SK-N-SH (cell line): ENCODE measurements around the gene TMEM240. TPM values are rescaled to one million over a fixed set of nuclear protein-coding genes. Genes with fewer than 3 reads are reported as not detected.

Experiments
- CTCF ChIA-PET: fragments of 300-600, 350-600 bp; formaldehyde crosslinking; extraction: SDS; loops from one replicate; lab custom pipeline; 2021; lab: Yijun Ruan, JAX
- POLR2A ChIA-PET: fragments of 350-600 bp; sonication (Branson Sonifier 250); formaldehyde crosslinking; extraction: SDS; loops from one replicate; lab custom pipeline; 2020; ENCODE audit warnings: antibody characterized with exemption, inconsistent platforms; lab: Yijun Ruan, JAX
- DNase-seq: peaks from one replicate; pipeline ENCODE4 v3.0.0; 2012
- H2AFZ ChIP-seq: fragments of 200-600 bp; sonication (generic); 2 replicates; pipeline ENCODE4 v1.8.1; 2016; ENCODE audit warnings: antibody characterized with exemption, mild to moderate bottlenecking, low read depth
- H3F3A ChIP-seq: fragments of 200-600 bp; sonication (generic); replicated peaks from 2 replicates; pipeline ENCODE3; 2016; ENCODE audit warnings: antibody characterized with exemption, mild to moderate bottlenecking; ENCODE audit not compliant: insufficient read depth
- H3K27ac ChIP-seq, 2 experiments: fragments of 200-500 bp in 1 of 2; fragments of 200-600 bp in 1 of 2; sonication (Bioruptor generic) in 1 of 2; sonication (generic), shearing (Covaris generic) in 1 of 2; 2 replicates each; pipeline versions ENCODE4 v1.5.1 to v1.6.1; 2014 to 2016; ENCODE audit warnings: low read depth in 2 of 2, inconsistent platforms in 1 of 2, low read length in 1 of 2, mild to moderate bottlenecking in 1 of 2, mixed read lengths in 1 of 2
- H3K27me3 ChIP-seq: fragments of 200-600 bp; sonication (generic), shearing (Covaris generic); 2 replicates; pipeline ENCODE4 v1.6.1; 2016; ENCODE audit warnings: mixed run types; ENCODE audit not compliant: insufficient read depth
- H3K36me3 ChIP-seq, 2 experiments: fragments of 200-500 bp in 1 of 2; fragments of 200-600 bp in 1 of 2; sonication (Bioruptor generic) in 1 of 2; sonication (generic) in 1 of 2; replicated peaks in 1 of 2; 2 replicates each; pipeline versions ENCODE3 to v1.5.1; 2014 to 2016; ENCODE audit warnings: low read length in 1 of 2, mild to moderate bottlenecking in 1 of 2; ENCODE audit not compliant: insufficient read depth in 2 of 2, control insufficient read depth in 1 of 2
- H3K4me1 ChIP-seq, 2 experiments: fragments of 200-500 bp in 1 of 2; fragments of 200-600 bp in 1 of 2; sonication (Bioruptor generic) in 1 of 2; sonication (generic), shearing (Covaris generic) in 1 of 2; 2 replicates each; pipeline versions ENCODE4 v1.5.1 to v1.6.1; 2014 to 2016; ENCODE audit warnings: low read depth in 1 of 2, low read length in 1 of 2, mixed run types in 1 of 2; ENCODE audit not compliant: insufficient read depth in 2 of 2, control insufficient read depth in 1 of 2
- H3K4me2 ChIP-seq: fragments of 200-600 bp; sonication (generic), shearing (Covaris generic); 2 replicates; pipeline ENCODE4 v1.6.1; 2017; ENCODE audit warnings: mixed run types
- H3K4me3 ChIP-seq, 2 experiments: fragments of 200-500 bp in 1 of 2; fragments of 200-600 bp in 1 of 2; sonication (Bioruptor generic) in 1 of 2; sonication (generic), shearing (Covaris generic) in 1 of 2; 2 replicates each; pipeline versions ENCODE4 v1.5.1 to v1.8.1; 2014 to 2016; ENCODE audit warnings: low read depth in 2 of 2, inconsistent platforms in 1 of 2, low read length in 1 of 2, mild to moderate bottlenecking in 1 of 2, mixed read lengths in 1 of 2, moderate library complexity in 1 of 2
- H3K79me2 ChIP-seq: fragments of 200-600 bp; sonication (generic); 2 replicates; pipeline ENCODE4 v1.8.1; 2017; ENCODE audit warnings: mild to moderate bottlenecking; ENCODE audit not compliant: insufficient read depth
- H3K9ac ChIP-seq: fragments of 200-600 bp; sonication (generic); 2 replicates; pipeline ENCODE4 v1.6.1; 2017; ENCODE audit warnings: mixed run types
- H3K9me2 ChIP-seq: fragments of 200-600 bp; sonication (generic); 2 replicates; pipeline ENCODE4 v1.6.1; 2017; ENCODE audit warnings: mixed run types
- H3K9me3 ChIP-seq: fragments of 200-600 bp; sonication (generic); 2 replicates; pipeline ENCODE4 v1.6.1; 2017; ENCODE audit warnings: mixed run types, mild to moderate bottlenecking, moderate library complexity
- H4K20me1 ChIP-seq: fragments of 200-600 bp; sonication (generic); 2 replicates; pipeline ENCODE4 v1.6.1; 2017; ENCODE audit warnings: mild to moderate bottlenecking, mixed run types; ENCODE audit not compliant: insufficient read depth
- CHD2 ChIP-seq: fragments of 150-350 bp; IDR thresholded peaks from 2 replicates; pipeline ENCODE4 v1.6.1; 2018; ENCODE audit warnings: low read length; ENCODE audit not compliant: partially characterized antibody
- ELF1 ChIP-seq: IDR thresholded peaks from 2 replicates; pipeline ENCODE4 v1.4.0; 2012
- EZH2phosphoT487 ChIP-seq: fragments of 200-600 bp; sonication (generic); IDR thresholded peaks from 2 replicates; pipeline ENCODE4 v1.6.1; 2017; ENCODE audit warnings: low read depth, mixed run types, mild to moderate bottlenecking, antibody characterized with exemption, moderate library complexity, borderline replicate concordance
- FOXJ3 ChIP-seq: sonication (generic); formaldehyde crosslinking; IDR thresholded peaks from 2 replicates; pipeline ENCODE4 v1.5.1; 2020; ENCODE audit warnings: mild to moderate bottlenecking, missing genetic modification reagents
- FOXM1 ChIP-seq: IDR thresholded peaks from 2 replicates; pipeline ENCODE4 v1.4.0; 2012; ENCODE audit warnings: low read depth, mild to moderate bottlenecking
- GATA2 ChIP-seq: sonication (generic); formaldehyde crosslinking; IDR thresholded peaks from 2 replicates; pipeline ENCODE4 v1.5.0; 2020; ENCODE audit warnings: mild to moderate bottlenecking, missing genetic modification reagents
- JUND ChIP-seq: IDR thresholded peaks from 2 replicates; pipeline ENCODE4 v1.4.0; 2012
- MXI1 ChIP-seq: IDR thresholded peaks from 2 replicates; pipeline ENCODE4 v1.6.1; 2012; ENCODE audit warnings: mild to moderate bottlenecking, low read depth, low read length, improper control_type of control experiment
- NFIC ChIP-seq: IDR thresholded peaks from 2 replicates; pipeline ENCODE4 v1.4.0; 2012; ENCODE audit warnings: borderline replicate concordance
- NRF1 ChIP-seq: IDR thresholded peaks from 2 replicates; pipeline ENCODE4 v1.6.1; 2012; ENCODE audit warnings: low read depth, mild to moderate bottlenecking, low read length
- RAD21 ChIP-seq: IDR thresholded peaks from 2 replicates; pipeline ENCODE4 v1.6.1; 2012; ENCODE audit warnings: mild to moderate bottlenecking, low read length
- RFX5 ChIP-seq: IDR thresholded peaks from 2 replicates; pipeline ENCODE4 v1.6.1; 2012; ENCODE audit warnings: mild to moderate bottlenecking, improper control_type of control experiment, low read length
- RXRA ChIP-seq: IDR thresholded peaks from 2 replicates; pipeline ENCODE4 v1.4.0; 2012; ENCODE audit warnings: low read depth, mild to moderate bottlenecking, borderline replicate concordance
- TAF1 ChIP-seq: IDR thresholded peaks from 2 replicates; pipeline ENCODE4 v1.6.1; 2012; ENCODE audit warnings: low read depth, mild to moderate bottlenecking, low read length, moderate library complexity, borderline replicate concordance
- TCF12 ChIP-seq: IDR thresholded peaks from 2 replicates; pipeline ENCODE4 v1.4.0; 2012
- TEAD4 ChIP-seq: IDR thresholded peaks from 2 replicates; pipeline ENCODE4 v1.4.0; 2012; ENCODE audit warnings: mild to moderate bottlenecking, borderline replicate concordance; ENCODE audit not compliant: insufficient read depth
- YY1 ChIP-seq: IDR thresholded peaks from 2 replicates; pipeline ENCODE4 v1.4.0; 2012; ENCODE audit warnings: low read depth, mild to moderate bottlenecking
- WGBS: methylation state at CpG from one replicate; pipeline ENCODE4 v1.1.6; 2017; ENCODE audit warnings: low lambda C conversion rate; 5-methylcytosine and 5-hydroxymethylcytosine counted together
- polyA plus RNA-seq, 3 experiments: library from polyadenylated mRNA; depleted of rRNA; stranded (reverse); fragments of >200 nt; gene quantifications; 2 replicates each; pipeline ENCODE4 v1.2.3, GENCODE V29; 2012
- TF ChIP-seq, protein P1 (sequence below): IDR thresholded peaks from 2 replicates; pipeline ENCODE4 v1.4.0; 2012; ENCODE audit warnings: low read depth, borderline replicate concordance
- TF ChIP-seq, protein P2 (sequence below): IDR thresholded peaks from 2 replicates; pipeline ENCODE4; 2012
- TF ChIP-seq, protein P3 (sequence below): IDR thresholded peaks from 2 replicates; pipeline ENCODE4 v1.4.0; 2012; ENCODE audit warnings: low read depth
- TF ChIP-seq, protein P4 (sequence below): IDR thresholded peaks from 2 replicates; pipeline ENCODE4 v1.4.0; 2012; ENCODE audit warnings: low read depth, borderline replicate concordance

Gene TMEM240
- polyA plus RNA-seq, 1 of the 3 experiments (the other 2 are of a cell fraction) = 6.5 TPM

DNA sequence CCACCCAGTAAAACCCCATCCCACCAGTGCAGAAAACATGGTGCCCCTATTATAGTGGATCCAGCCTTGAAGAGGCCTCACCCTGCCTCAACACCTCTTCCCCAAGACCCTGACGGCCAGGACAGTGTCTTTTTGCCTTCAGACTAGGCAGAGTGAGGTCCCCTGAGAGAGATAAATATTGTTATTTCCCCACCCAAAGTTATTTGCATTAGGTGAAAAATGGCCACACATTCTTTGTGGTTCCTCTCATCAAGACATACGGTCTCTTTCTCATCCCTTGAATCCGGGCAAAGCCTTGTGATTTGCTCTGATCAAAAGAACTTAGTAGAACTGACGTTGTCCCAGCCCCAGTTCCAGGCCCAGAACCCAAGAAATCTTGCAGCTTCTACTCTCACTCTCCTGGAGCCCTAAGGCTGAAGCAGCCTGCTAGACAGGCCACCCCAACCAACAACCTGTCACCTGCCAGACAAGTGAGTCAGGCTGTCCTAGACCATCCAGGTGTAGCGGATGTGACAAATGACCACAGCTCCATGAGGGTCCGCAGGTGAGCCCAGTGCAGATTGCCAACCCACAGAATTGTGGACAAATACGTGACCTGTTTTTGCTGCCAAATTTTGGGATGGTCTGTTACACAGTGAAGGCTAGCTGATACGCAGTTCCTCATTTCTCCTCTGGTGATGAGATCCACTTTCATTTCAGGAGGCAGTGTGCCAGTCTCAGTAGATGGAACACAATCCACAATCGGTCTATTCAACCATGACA lies 42.3 kb upstream of the TMEM240 start (continued):
- TF ChIP-seq, protein P1, sequence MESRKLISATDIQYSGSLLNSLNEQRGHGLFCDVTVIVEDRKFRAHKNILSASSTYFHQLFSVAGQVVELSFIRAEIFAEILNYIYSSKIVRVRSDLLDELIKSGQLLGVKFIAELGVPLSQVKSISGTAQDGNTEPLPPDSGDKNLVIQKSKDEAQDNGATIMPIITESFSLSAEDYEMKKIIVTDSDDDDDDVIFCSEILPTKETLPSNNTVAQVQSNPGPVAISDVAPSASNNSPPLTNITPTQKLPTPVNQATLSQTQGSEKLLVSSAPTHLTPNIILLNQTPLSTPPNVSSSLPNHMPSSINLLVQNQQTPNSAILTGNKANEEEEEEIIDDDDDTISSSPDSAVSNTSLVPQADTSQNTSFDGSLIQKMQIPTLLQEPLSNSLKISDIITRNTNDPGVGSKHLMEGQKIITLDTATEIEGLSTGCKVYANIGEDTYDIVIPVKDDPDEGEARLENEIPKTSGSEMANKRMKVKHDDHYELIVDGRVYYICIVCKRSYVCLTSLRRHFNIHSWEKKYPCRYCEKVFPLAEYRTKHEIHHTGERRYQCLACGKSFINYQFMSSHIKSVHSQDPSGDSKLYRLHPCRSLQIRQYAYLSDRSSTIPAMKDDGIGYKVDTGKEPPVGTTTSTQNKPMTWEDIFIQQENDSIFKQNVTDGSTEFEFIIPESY = no peak
- TF ChIP-seq, all 33 proteins: peak for 0

DNA sequence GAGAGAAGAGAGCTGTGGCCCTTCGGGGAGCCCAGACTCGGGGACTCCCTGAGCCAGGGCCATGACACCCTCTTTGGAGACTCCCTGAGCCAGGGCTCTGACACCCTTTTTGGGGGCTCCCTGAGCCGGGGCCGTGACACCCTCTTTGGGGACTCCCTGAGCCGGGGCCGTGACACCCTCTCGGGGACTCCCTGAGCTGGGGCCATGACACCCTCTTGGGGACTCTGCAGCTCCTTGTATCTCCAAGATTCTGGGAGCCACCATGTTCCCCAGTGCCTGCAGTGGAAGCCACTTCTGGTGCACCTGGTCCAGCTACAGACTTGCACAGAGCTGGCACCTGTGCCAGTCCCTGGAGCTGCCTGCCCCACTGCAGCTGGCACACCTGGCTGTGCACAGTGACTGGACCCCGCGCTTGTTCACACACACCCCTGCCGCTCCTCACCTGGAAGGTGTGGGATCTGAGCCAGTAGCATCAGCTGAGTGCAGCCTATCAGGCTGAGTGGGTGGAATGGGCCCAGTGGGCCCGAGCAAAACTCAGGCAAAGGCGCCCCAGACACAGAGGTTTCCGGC lies 38.0 kb upstream of the TMEM240 start:
- ChIA-PET POLR2A (interaction anchor here (0.8 kb wide), 1 partner anchor 114 kb away, joined by 3 read pairs; the partner anchor contains the start of gene SLC35E2B), CTCF (interaction anchor here (0.7 to 1.7 kb wide), 4 partner anchors 8 to 20 kb away, joined by 3 to 5 read pairs (median 4); no protein-coding TSS in a partner anchor)
- Histone ChIP-seq H2AFZ (no peak overlapping the region), H3K9me2 (no peaks in the 10 kb centered on the region), H3K9ac (no peak overlapping the region), H3K4me2 (no peak overlapping the region), H3K27ac (no peak overlapping the region), H4K20me1 (no peaks in the 10 kb centered on the region; the same call in 1 of the 2 replicates), H3F3A (peaks cover 14% of the 10 kb centered on the region), H3K36me3 (no peaks in the 10 kb centered on the region), H3K79me2 (peaks cover 10% of the 10 kb centered on the region), H3K27me3 (peaks cover 6% of the 10 kb centered on the region; the same call in 1 of the 2 replicates), H3K4me1 (peaks cover 0 to 4% of the 10 kb centered on the region in 2 experiments; a peak in 1 of 4 replicates), H3K9me3 (no peaks in the 10 kb centered on the region), H3K4me3 (no peak overlapping the region)
- DNase-seq = no peak
- TF ChIP-seq ELF1 (no peak), TAF1 (no peak), JUND (no peak), EZH2phosphoT487 (no peak), CHD2 (no peak), NFIC (no peak), YY1 (no peak), GATA2 (CRISPR knock-in tag) (no peak), NRF1 (no peak), TEAD4 (no peak), RAD21 (no peak), FOXM1 (no peak), FOXJ3 (CRISPR knock-in tag) (no peak), TCF12 (no peak), MXI1 (no peak), RFX5 (no peak), RXRA (no peak)
- TF ChIP-seq, protein P2, sequence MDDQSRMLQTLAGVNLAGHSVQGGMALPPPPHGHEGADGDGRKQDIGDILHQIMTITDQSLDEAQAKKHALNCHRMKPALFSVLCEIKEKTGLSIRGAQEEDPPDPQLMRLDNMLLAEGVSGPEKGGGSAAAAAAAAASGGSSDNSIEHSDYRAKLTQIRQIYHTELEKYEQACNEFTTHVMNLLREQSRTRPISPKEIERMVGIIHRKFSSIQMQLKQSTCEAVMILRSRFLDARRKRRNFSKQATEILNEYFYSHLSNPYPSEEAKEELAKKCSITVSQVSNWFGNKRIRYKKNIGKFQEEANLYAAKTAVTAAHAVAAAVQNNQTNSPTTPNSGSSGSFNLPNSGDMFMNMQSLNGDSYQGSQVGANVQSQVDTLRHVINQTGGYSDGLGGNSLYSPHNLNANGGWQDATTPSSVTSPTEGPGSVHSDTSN = no peak
- TF ChIP-seq, protein P3, sequence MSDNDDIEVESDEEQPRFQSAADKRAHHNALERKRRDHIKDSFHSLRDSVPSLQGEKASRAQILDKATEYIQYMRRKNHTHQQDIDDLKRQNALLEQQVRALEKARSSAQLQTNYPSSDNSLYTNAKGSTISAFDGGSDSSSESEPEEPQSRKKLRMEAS = no peak
- TF ChIP-seq, protein P4, sequence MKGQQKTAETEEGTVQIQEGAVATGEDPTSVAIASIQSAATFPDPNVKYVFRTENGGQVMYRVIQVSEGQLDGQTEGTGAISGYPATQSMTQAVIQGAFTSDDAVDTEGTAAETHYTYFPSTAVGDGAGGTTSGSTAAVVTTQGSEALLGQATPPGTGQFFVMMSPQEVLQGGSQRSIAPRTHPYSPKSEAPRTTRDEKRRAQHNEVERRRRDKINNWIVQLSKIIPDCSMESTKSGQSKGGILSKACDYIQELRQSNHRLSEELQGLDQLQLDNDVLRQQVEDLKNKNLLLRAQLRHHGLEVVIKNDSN = no peak
- WGBS = 48% methylated on average over 5 of the region's 13 CpGs
